Cardiac septum (tissue), 1 donor: Measurements from ENCODE around the gene TMEM269. TPM values are rescaled to one million over a fixed set of nuclear protein-coding genes. Genes with fewer than 3 reads are reported as not detected.
"Not testable (repeated sequence)": the region's sequence is repeated elsewhere in the genome, so short reads cannot be mapped to it uniquely, and the experiment has no call there.

ENCODE experiments used
- DNase-seq: peaks from one replicate; pipeline ENCODE4 v3.0.0-alpha.2; 2020; ENCODE audit warnings: low spot score
- intact Hi-C: fragments of 100-400 bp; cut with DNase I; formaldehyde crosslinking; loops from one replicate; pipeline ENCODE4 v1.14.0; 2022
- total RNA-seq: library from RNA; stranded (reverse); fragmentation: NEBNext Ultra II Directional; extraction: Animal tissue kit (Norgen Biotek cat#: 25700); gene quantifications from one replicate; pipeline ENCODE4 v1.2.1, GENCODE V29; 2021
- donor health status: DM: no; HTN: no; CAD: no.

Gene TMEM269
- total RNA-seq, 1 donor from 2014 or later, result not detected

- intact Hi-C loops, result loop anchor here (2.0 to 10.0 kb wide), 3 partner anchors 168 to 599 kb away; no protein-coding TSS in a partner anchor
- peak; percentile 63 for DNase-seq
Measured at GRCh38 chr1:42746436-42747105, 38.2 kb upstream of the TMEM269 start.

GRCh38 chr1:42747125-42747524 lies 37.7 kb upstream of the TMEM269 start:
- intact Hi-C loops, result loop anchor here (2.0 to 10.0 kb wide), 3 partner anchors 168 to 600 kb away; no protein-coding TSS in a partner anchor
- peak; percentile 61 for DNase-seq

GRCh38 chr1:42748021-42748420 lies 36.8 kb upstream of the TMEM269 start:
- peak; percentile 57 for DNase-seq
- intact Hi-C loops, result loop anchor here (5.0 to 10.0 kb wide), 2 partner anchors 403 to 601 kb away; no protein-coding TSS in a partner anchor

- peak; percentile 33 for DNase-seq
- intact Hi-C loops, result loop anchor here (5.0 to 10.0 kb wide), 2 partner anchors 404 to 601 kb away; no protein-coding TSS in a partner anchor
Measured at GRCh38 chr1:42748461-42749410, 36.1 kb upstream of the TMEM269 start.

GRCh38 chr1:42750041-42750440 lies 34.8 kb upstream of the TMEM269 start:
- intact Hi-C loops, result no loop called here
- DNase-seq, result peak; percentile 19

- intact Hi-C loops, DNase-seq: not testable (repeated sequence)
Measured at GRCh38 chr1:42751511-42752070, 33.2 kb upstream of the TMEM269 start.

- peak; percentile 50 for DNase-seq
- intact Hi-C loops, result no loop called here
Measured at GRCh38 chr1:42752284-42752683, 32.5 kb upstream of the TMEM269 start.

- DNase-seq, result no peak
- intact Hi-C loops, result no loop called here
Measured at GRCh38 chr1:42753070-42753469, 31.7 kb upstream of the TMEM269 start.

GRCh38 chr1:42756956-42757891 lies 27.6 kb upstream of the TMEM269 start:
- DNase-seq, result no peak
- intact Hi-C loops, result no loop called here

GRCh38 chr1:42757892-42758275 lies 26.9 kb upstream of the TMEM269 start:
- intact Hi-C loops, result no loop called here
- DNase-seq, result no peak

- intact Hi-C loops, result no loop called here
- no peak for DNase-seq
Measured at GRCh38 chr1:42758641-42759040, 26.1 kb upstream of the TMEM269 start.

GRCh38 chr1:42759114-42759513 lies 25.7 kb upstream of the TMEM269 start:
- intact Hi-C loops, result no loop called here
- no peak for DNase-seq

GRCh38 chr1:42761567-42761966 lies 23.2 kb upstream of the TMEM269 start:
- DNase-seq, result no peak
- intact Hi-C loops, result no loop called here

GRCh38 chr1:42762269-42762668 lies 22.5 kb upstream of the TMEM269 start:
- intact Hi-C loops, result no loop called here
- no peak for DNase-seq

- no peak for DNase-seq
- intact Hi-C loops, result loop anchor here (5.0 kb wide), 1 partner anchor 83 kb away; the partner anchor contains the start of gene YBX1
Measured at GRCh38 chr1:42765269-42765668, 19.5 kb upstream of the TMEM269 start.

- no peak for DNase-seq
- intact Hi-C loops, result loop anchor here (2.0 to 5.0 kb wide), 3 partner anchors 51 to 84 kb away; partner anchors contain the start of genes ERMAP, SVBP, YBX1 and ZNF691
Measured at GRCh38 chr1:42765832-42766740, 18.7 kb upstream of the TMEM269 start.

GRCh38 chr1:42766741-42767509 lies 17.9 kb upstream of the TMEM269 start, which contains the start of the genes C1orf50 and P3H1:
C1orf50 (plus strand) TSS chr1:42767249; CDS start chr1:42767312, 63 bp downstream.
P3H1 (minus strand) TSS chr1:42767028; CDS start chr1:42766971, 57 bp downstream.
- intact Hi-C loops, result loop anchor here (2.0 to 5.0 kb wide), 3 partner anchors 50 to 85 kb away; partner anchors contain the start of genes ERMAP, SVBP, YBX1 and ZNF691
- peak; percentile 100 for DNase-seq
